HepG2 (cell line): ENCODE results near the gene OLAH. TPM values are rescaled to one million over a fixed set of nuclear protein-coding genes. Genes with fewer than 3 reads are reported as not detected.

Experiments used
- CTCF ChIP-seq: sonication (generic); formaldehyde crosslinking; IDR thresholded peaks from 2 replicates; pipeline ENCODE4 v1.5.0; 2020; ENCODE audit warnings: mild to moderate bottlenecking, missing genetic modification reagents, moderate library complexity
- ELF3 ChIP-seq: IDR thresholded peaks from 2 replicates; pipeline ENCODE4 v1.6.1; 2016; ENCODE audit warnings: missing genetic modification reagents, missing compliant biosample characterization
- GATAD2A ChIP-seq: IDR thresholded peaks from 2 replicates; pipeline ENCODE4 v1.6.1; 2016
- STAG1 ChIP-seq: sonication (generic); formaldehyde crosslinking; IDR thresholded peaks from 2 replicates; pipeline ENCODE4 v1.4.0; 2020; ENCODE audit warnings: missing genetic modification reagents
- ZMYM2 ChIP-seq: sonication (generic); formaldehyde crosslinking; IDR thresholded peaks from 2 replicates; pipeline ENCODE4 v1.8.0; 2022; ENCODE audit warnings: mild to moderate bottlenecking, missing genetic modification reagents
- ZNF180 ChIP-seq: sonication (generic); formaldehyde crosslinking; IDR thresholded peaks from 2 replicates; pipeline ENCODE4 v1.4.0; 2020; ENCODE audit warnings: low read depth, missing genetic modification reagents, borderline replicate concordance
- ZNF607 ChIP-seq: sonication (generic); formaldehyde crosslinking; IDR thresholded peaks from 2 replicates; pipeline ENCODE4 v1.5.1; 2020; ENCODE audit warnings: missing genetic modification reagents, mild to moderate bottlenecking, borderline replicate concordance
- ZNF652 ChIP-seq: IDR thresholded peaks from 2 replicates; pipeline ENCODE4 v1.6.1; 2016; ENCODE audit warnings: low read depth, borderline replicate concordance
- ZNF770 ChIP-seq: sonication (generic); formaldehyde crosslinking; IDR thresholded peaks from 2 replicates; pipeline ENCODE4 v1.5.0; 2020; ENCODE audit warnings: mild to moderate bottlenecking, missing genetic modification reagents
- polyA plus RNA-seq, 8 experiments: library from polyadenylated mRNA; depleted of rRNA in 3 of 8; stranded (reverse) in 7 of 8; unstranded in 1 of 8; fragments of >200 nt; fragmentation: Illumina TruSeq in 4 of 8; extraction: Trizol in 4 of 8; gene quantifications; 2 replicates each; pipeline versions ENCODE4 v1.2.1 to v1.2.3, GENCODE V29; 2011 to 2016; ENCODE audit warnings: low read depth in 4 of 8, missing spikeins in 1 of 8, mixed read lengths in 1 of 8; ENCODE audit not compliant: insufficient read depth in 1 of 8
- total RNA-seq, 5 experiments: library from RNA; depleted of rRNA; stranded (reverse); fragments of >200 nt; fragmentation: Illumina TruSeq; extraction: Trizol; gene quantifications; 2 replicates each; pipeline ENCODE4 v1.2.3, GENCODE V29; 2016; ENCODE audit warnings: low read depth in 1 of 5
- TF ChIP-seq, protein P1 (sequence below): IDR thresholded peaks from 2 replicates; pipeline ENCODE4 v1.6.1; 2016; ENCODE audit warnings: mild to moderate bottlenecking

Gene OLAH
- total and polyA plus RNA-seq, 2 of the 13 experiments (the other 11 are each of a cell fraction or from before 2014, with no cell fraction given): 0.13 TPM; not detected in 1

DNA sequence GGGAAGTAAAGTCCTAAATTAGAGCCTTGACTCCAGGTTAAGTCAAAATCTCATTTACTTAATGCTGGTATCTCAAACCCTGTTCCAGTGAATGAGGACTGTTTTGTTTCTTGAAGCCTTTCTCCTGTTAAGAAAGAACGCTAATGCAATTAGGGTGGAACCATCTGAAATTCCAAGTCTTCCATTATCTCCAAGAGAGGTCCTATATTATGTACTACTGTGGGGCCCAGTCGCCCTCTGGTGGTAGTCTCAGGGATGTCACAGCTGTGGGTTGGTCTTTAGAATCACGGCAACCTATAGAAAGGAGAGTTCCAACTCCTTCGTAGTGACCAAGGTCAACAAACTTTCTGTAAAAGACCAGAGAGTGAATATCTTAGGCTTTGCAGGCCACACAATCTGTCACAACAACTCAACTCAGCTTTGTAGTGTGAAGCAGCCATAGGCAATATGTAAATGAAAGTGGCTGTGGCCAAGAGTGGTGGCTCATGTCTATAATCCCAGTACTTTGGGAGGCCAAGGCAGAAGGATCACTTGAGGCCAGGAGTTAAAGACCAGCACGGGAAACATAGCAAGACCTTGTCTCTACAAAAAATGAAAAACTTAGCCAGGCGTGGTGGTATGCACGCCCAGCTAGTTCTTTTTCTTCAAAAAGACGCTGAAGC is 62.7 kb downstream of the OLAH start (continued):
- TF ChIP-seq CTCF (peak; percentile 88), ZNF770 (peak; percentile 30; the same call in 1 of the 2 replicates), ELF3 (0 out of 2 replicates have a peak, but pooled peaks have one; percentile 15), GATAD2A (CRISPR knock-in tag) (peak; percentile 23; the same call in 1 of the 2 replicates), ZNF607 (peak; percentile 41; the same call in 1 of the 2 replicates), ZNF652 (CRISPR knock-in tag) (peak; percentile 39; the same call in 1 of the 2 replicates), ZMYM2 (CRISPR knock-in tag) (no peak), ZNF180 (CRISPR knock-in tag) (no peak), STAG1 (CRISPR knock-in tag) (peak; percentile 87)
- TF ChIP-seq, protein P1, sequence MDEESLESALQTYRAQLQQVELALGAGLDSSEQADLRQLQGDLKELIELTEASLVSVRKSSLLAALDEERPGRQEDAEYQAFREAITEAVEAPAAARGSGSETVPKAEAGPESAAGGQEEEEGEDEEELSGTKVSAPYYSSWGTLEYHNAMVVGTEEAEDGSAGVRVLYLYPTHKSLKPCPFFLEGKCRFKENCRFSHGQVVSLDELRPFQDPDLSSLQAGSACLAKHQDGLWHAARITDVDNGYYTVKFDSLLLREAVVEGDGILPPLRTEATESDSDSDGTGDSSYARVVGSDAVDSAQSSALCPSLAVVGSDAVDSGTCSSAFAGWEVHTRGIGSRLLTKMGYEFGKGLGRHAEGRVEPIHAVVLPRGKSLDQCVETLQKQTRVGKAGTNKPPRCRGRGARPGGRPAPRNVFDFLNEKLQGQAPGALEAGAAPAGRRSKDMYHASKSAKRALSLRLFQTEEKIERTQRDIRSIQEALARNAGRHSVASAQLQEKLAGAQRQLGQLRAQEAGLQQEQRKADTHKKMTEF: peak; percentile 19; the same call in 1 of the 2 replicates
